Measurements from ENCODE around the gene APP. TPM values are rescaled to one million over a fixed set of nuclear protein-coding genes. Genes with fewer than 3 reads are reported as not detected.

Gene APP
- total and polyA plus RNA-seq, 2 of the 13 experiments (the other 11 are each of a cell fraction or from before 2014, with no cell fraction given): 70.6 to 262 TPM

DNA sequence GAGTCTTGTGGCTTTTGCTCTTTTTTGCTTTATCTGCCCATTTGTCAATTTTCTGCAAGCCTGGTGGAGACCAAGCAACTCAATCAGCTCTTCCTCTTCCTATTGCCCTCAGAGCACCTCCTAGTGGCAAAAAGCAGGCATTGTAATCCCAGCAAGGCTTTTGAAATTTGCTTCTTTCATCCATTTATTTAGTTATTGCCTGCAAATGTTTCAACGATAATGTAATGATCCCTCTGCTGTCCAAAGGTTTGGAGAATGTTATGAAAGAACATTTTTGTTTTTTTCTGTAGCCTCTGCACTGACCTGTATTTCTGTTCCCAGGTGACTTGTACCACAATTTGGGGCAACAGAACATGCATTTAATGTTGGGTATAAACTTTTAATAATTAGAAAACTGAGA, 308.0 kb downstream of the APP start:
- TF ChIP-seq STAG1 (CRISPR knock-in tag; IDR thresholded peaks at IDR 0.05) (peak; percentile 28; the same call in 1 of the 2 replicates), CTCF (CRISPR knock-in tag; IDR thresholded peaks at IDR 0.05) (peak; percentile 44), TCF12 (IDR thresholded peaks at IDR 0.05) (no peak), TCF12 (CRISPR knock-in tag; IDR thresholded peaks at IDR 0.05) (no peak), ZNF644 (CRISPR knock-in tag; IDR thresholded peaks at IDR 0.05; ENCODE audit: low read depth) (peak; percentile 43; the same call in 1 of the 2 replicates), FOSL1 (CRISPR knock-in tag; IDR thresholded peaks at IDR 0.05; ENCODE audit: borderline replicate concordance) (no peak), GFI1 (CRISPR knock-in tag; IDR thresholded peaks at IDR 0.05; ENCODE audit: borderline replicate concordance) (no peak)
- ChIA-PET POLR2A (no interaction called here), CTCF (ENCODE audit: low intra/inter-chr PET ratio, low total read pairs) (interaction anchor here (1.9 kb wide), 1 partner anchor 255 kb away, joined by 9 read pairs; the partner anchor contains the start of gene MRPL39)
- Histone ChIP-seq H4K20me1 (ENCODE audit: insufficient read depth, low read length) (no peaks in the 10 kb centered on the region), H3K79me2 (ENCODE audit: insufficient read depth, low read length) (no peaks in the 10 kb centered on the region), H3K27ac (ENCODE audit: extremely low read length, insufficient read depth, low read length) (no peak overlapping the region), H3K9ac (ENCODE audit: insufficient read depth, low read depth, low read length) (no peak overlapping the region), H2AFZ (ENCODE audit: low read length) (no peak overlapping the region), H3K4me1 (ENCODE audit: insufficient read depth, low read length) (no peaks in the 10 kb centered on the region), H3K36me3 (replicated peaks in 1 of 2; ENCODE audit: control insufficient read depth in 1 of 2, insufficient read depth in 2 of 2, low read length in 2 of 2) (no peaks in the 10 kb centered on the region), H3K4me3 (replicated peaks in 1 of 3; ENCODE audit: insufficient read depth in 1 of 3, low read depth in 2 of 3, low read length in 3 of 3) (no peak overlapping the region), H3K27me3 (ENCODE audit: control insufficient read depth in 1 of 2, insufficient read depth in 2 of 2, low read length in 2 of 2) (no peaks in the 10 kb centered on the region), H3K4me2 (ENCODE audit: low read depth, low read length) (no peak overlapping the region), H3K9me3 (ENCODE audit: low read length) (no peaks in the 10 kb centered on the region)
- no TSS peak for BruUV-seq (replicated peaks)
- intact Hi-C loops (cut with micrococcal nuclease; ENCODE audit: unreplicated experiment): loop anchor here (1.0 kb wide), 1 partner anchor 254 kb away; no protein-coding TSS in a partner anchor
- in situ Hi-C loops (cut with HindIII; ENCODE audit: extremely low pct_ligation_motif_present, low pct_unique_long_range_greater_than_20kb): no loop called here
- WGBS (ENCODE audit: low lambda C conversion rate): 0% methylated on average over 1 of the region's 1 CpG
- ATAC-seq: no peak
- peak; percentile 46 for FAIRE-seq
- DNase-seq (ENCODE audit: low spot score): peak; percentile 12

GRCh38 chr21:25862112-25862511, 308.5 kb downstream of the APP start:
- no peak overlapping the region for H3K9ac ChIP-seq (ENCODE audit: insufficient read depth, low read depth, low read length)
- FAIRE-seq (no peak), ATAC-seq (no peak), DNase-seq (ENCODE audit: low spot score) (no peak)
- ChIA-PET POLR2A (no interaction called here), CTCF (ENCODE audit: low intra/inter-chr PET ratio, low total read pairs) (interaction anchor here (1.9 kb wide), 1 partner anchor 255 kb away, joined by 9 read pairs; the partner anchor contains the start of gene MRPL39)
- no peaks in the 10 kb centered on the region for H3K79me2 ChIP-seq (ENCODE audit: insufficient read depth, low read length)
- H3K4me3 ChIP-seq (replicated peaks in 1 of 3; ENCODE audit: insufficient read depth in 1 of 3, low read depth in 2 of 3, low read length in 3 of 3): no peak overlapping the region
- H3K9me3 ChIP-seq (ENCODE audit: low read length): no peaks in the 10 kb centered on the region
- TF ChIP-seq ZNF577 (CRISPR knock-in tag; IDR thresholded peaks at IDR 0.05; ENCODE audit: borderline replicate concordance, low read depth): no peak
- TF ChIP-seq NFKB2 (CRISPR knock-in tag; IDR thresholded peaks at IDR 0.05; ENCODE audit: borderline replicate concordance): no peak
- no TSS peak for BruUV-seq (replicated peaks)
- WGBS (ENCODE audit: low lambda C conversion rate): 61% methylated on average over 3 of the region's 3 CpGs
- no peaks in the 10 kb centered on the region for H3K4me1 ChIP-seq (ENCODE audit: insufficient read depth, low read length)
- no peaks in the 10 kb centered on the region for H3K36me3 ChIP-seq (replicated peaks in 1 of 2; ENCODE audit: control insufficient read depth in 1 of 2, insufficient read depth in 2 of 2, low read length in 2 of 2)
- H3K27me3 ChIP-seq (ENCODE audit: control insufficient read depth in 1 of 2, insufficient read depth in 2 of 2, low read length in 2 of 2): 0 out of 5 replicates have a peak, but pooled peaks cover 0 to 2% of the 10 kb centered on the region in 2 experiments
- H3K27ac ChIP-seq (ENCODE audit: extremely low read length, insufficient read depth, low read length): no peak overlapping the region
- H4K20me1 ChIP-seq (ENCODE audit: insufficient read depth, low read length): no peaks in the 10 kb centered on the region
- intact Hi-C loops (cut with micrococcal nuclease; ENCODE audit: unreplicated experiment) (loop anchor here (1.0 kb wide), 1 partner anchor 254 kb away; no protein-coding TSS in a partner anchor), in situ Hi-C loops (cut with HindIII; ENCODE audit: extremely low pct_ligation_motif_present, low pct_unique_long_range_greater_than_20kb) (no loop called here)
- no peak overlapping the region for H2AFZ ChIP-seq (ENCODE audit: low read length)
- no peak overlapping the region for H3K4me2 ChIP-seq (ENCODE audit: low read depth, low read length)

Data from HepG2 (cell line).